ENCODE measurements around the gene CFAP58. TPM values are rescaled to one million over a fixed set of nuclear protein-coding genes. Genes with fewer than 3 reads are reported as not detected.

Gene CFAP58
- total RNA-seq, 1 donor from 2014 or later = 0.12 TPM

DNA sequence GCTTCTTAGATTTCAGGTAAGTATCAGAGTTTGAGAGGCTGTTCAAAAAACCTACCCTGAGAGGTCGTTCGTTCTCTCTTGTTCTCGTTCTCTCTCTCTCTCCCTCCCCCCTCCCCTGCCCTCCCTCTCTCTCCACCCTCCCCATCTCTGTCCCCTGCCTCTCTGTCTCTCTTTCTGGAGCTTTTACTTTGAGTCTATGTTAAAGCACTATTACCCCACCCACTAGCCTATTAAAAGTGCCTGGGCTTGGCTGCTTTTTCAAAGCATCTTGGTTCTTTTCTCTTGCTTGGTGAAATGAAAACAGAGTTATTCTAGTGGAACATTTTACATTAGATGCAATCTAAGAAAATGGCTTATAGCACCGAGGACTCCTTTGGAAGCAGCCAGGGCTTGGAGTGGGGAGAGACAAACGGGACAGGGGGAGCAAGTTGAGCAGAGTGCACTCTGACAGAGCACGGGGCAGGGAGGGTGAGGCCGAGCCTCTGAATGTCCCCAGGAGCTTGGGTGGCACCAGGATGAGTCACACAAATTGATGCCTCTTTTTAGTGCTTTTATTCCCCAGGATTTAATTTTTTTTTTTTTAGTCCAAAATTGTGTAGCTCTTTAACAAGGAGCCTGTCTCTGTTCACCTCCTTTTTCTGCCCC is 134.3 kb downstream of the CFAP58 start:
- ATAC-seq = no peak

- no peak for ATAC-seq
These were observed 134.8 kb downstream of the CFAP58 start for GRCh38 chr10:104488439-104488832.

- no peak for ATAC-seq
These were observed 138.8 kb downstream of the CFAP58 start for GRCh38 chr10:104492329-104492940.

DNA sequence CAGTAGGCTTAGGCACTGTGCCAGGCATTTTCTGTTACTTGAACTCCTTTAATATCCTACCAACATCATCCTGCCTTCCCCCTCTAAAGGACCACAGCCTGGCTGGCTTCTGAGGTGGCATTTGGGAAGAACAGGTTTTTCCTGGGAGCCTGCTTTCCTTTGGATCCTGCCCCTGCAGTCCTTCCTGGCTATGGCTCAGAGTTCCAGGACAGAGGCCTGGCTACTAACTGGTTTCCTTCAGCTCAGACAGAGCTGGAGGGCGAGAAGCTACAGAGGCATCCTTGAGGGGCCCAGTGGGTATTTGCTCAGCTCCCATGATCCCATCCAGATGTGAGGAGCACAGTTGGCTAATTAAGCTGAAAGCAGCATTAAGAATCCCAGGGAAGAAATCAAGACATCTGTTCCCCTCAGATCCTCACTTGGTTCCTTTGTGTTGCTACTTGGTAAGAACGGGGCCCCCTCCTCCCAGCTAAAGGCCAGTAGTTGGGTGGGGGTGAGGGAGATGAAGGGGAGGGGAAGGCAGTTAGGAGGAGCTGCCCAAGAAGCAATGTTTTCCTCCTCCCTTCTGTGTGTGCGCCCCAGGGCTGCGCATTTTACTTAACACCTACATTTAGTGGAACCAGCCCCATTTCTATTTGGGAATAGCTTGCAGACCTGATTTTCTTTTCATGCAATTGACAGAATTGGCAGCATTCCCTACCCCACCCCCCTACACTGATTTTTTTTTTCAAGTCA is 144.9 kb downstream of the CFAP58 start:
- ATAC-seq = no peak

DNA sequence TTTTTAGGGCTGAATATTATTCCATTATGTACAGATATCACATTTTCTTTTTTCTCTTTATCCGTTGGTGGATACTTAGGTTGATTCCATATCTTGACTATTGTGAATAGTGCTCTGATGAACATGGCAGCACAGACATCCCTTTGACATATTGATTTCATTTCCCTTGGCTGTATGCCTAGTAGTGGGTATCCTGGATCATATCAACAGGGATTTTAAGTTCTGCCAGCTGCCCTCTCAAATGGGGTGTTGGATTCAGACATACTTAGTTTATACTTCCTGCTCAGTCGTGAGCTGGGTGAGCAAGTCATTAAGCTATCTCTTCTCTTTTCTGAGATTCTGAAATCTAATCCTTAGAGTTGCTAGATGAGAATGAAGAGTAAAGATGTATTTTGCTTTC is 147.8 kb downstream of the CFAP58 start:
- no peak for ATAC-seq

- ATAC-seq = no peak
These were observed 148.4 kb downstream of the CFAP58 start for GRCh38 chr10:104501864-104502579.

DNA sequence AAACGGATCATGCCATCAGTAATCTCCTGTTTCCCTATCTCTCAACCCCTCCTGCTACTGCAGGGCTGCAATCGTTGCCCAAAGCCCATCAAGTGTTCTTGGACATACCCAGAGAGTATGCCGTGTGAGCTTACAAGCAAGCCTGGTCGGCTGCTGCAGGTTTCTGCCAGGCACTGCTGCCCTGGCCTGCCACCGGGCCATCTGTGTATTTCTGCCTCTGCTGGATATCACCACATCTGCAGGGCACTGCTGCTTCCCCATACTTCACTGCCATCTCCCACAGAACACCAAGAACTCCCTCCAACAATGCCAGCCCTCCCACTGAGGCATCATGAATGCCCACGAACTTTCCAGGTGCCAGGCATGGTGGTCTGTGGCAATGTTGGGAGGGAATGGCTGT is 149.3 kb downstream of the CFAP58 start:
- no peak for ATAC-seq

Other genes with a start within 250 kb of the CFAP58 start
- gene SFR1, start 231.7 kb upstream of the CFAP58 start, total RNA-seq = 4.8 TPM
- not detected for gene CFAP43, start 121.5 kb upstream of the CFAP58 start, total RNA-seq
- 52.4 TPM for gene GSTO1, start 98.9 kb upstream of the CFAP58 start, total RNA-seq
- gene GSTO2, start 84.6 kb upstream of the CFAP58 start, total RNA-seq = 25.1 TPM
- 74.4 TPM for gene ITPRIP, start 15.4 kb upstream of the CFAP58 start, total RNA-seq